HG03108 (cell line): ENCODE results near the gene NPTX1.

Source experiments
- ATAC-seq: cut with Tn5 transposase; IDR thresholded peaks from one replicate; pipeline ENCODE4 v1.9.1; 2021; ENCODE audit warnings: moderate library complexity; ENCODE audit not compliant: unreplicated experiment

NPTX1 gene

DNA sequence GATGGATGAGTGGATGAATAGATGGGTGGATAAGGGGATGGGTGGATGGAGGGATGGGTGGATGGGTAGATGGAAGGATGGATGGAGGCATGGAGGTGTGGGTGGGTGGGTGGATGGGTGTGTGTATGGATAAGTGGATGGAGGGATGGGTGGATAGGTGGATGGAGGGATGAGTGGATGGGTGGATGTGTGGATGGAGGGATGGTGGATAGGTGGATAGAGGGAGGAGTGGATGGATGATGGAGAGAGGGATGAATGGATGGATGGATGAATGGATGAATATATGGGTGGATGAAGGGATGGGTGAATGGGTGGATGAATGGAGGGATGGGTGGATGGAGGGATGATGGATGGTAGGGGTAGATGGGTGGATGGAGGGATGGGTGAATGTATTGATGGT, 27.5 kb upstream of the NPTX1 start:
- ATAC-seq = no peak

GRCh38 chr17:80503031-80503430, 26.6 kb upstream of the NPTX1 start:
- no peak for ATAC-seq

GRCh38 chr17:80502578-80502877, 26.1 kb upstream of the NPTX1 start:
- ATAC-seq = no peak

DNA sequence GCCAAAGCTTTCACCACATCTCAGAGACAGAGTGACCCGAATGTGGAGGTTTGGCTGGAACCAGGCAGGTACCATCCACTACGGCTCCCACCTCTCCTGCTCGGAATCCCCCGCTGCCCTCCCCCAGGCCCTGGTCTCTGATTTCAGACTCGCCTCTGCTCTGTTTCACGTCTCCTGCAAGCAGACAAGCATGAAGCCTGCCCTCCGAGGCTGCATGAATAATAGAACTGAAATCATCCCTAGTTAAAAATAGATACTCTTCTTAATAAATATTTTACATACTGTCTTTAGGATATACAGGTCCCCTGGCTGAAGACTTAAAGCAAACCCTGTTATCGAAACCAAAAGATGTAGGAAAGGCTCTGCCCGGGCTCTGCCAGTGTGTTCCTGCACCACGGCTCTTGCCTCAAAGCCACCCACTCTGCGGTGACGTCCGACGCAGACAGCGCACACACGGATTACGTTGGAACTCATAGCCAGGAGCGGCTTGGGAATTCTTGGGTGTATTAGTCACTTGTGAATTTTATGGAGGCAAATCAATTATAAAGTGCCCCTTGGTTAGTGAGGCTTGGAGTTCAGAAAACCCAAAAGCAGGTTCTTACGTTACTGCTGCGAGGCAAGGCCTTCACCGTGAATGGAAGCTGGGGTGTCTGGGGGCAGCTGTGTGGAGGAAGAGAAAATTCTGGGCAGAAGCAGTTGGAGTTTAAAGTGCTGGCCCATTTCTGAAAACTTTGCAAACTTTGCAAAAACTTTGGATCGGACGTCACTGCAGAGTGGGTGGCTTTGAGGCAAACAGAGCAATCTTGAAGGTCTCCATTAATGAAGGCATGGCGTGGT, 25.6 kb upstream of the NPTX1 start:
- ATAC-seq = no peak

GRCh38 chr17:80499961-80500665, 23.7 kb upstream of the NPTX1 start:
- ATAC-seq = no peak

GRCh38 chr17:80499560-80499959, 23.2 kb upstream of the NPTX1 start:
- no peak for ATAC-seq

DNA sequence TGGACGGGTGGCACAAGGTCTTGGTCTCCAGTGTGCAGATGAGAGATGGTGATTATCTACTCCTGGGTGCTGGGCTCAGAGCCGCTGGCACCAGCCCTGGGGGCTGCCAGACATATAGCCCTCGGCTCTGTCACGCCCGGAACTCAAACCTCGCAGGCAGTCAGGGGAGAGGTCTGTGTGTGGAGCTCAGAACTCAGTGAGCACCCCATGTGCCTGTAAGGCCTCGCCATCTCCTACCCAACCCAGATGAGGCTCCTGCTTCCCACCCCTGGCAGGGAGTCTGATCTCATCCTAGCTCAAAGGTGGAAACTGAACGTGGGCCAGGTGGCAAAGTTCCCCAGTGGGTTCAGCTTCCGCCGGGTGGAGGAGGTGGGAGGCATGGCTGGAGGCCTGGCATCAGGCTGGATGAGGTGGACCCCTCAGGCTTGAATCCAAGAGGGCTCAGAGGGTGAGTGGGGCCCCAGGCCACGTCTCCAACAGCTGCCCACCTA, 22.6 kb upstream of the NPTX1 start:
- no peak for ATAC-seq

DNA sequence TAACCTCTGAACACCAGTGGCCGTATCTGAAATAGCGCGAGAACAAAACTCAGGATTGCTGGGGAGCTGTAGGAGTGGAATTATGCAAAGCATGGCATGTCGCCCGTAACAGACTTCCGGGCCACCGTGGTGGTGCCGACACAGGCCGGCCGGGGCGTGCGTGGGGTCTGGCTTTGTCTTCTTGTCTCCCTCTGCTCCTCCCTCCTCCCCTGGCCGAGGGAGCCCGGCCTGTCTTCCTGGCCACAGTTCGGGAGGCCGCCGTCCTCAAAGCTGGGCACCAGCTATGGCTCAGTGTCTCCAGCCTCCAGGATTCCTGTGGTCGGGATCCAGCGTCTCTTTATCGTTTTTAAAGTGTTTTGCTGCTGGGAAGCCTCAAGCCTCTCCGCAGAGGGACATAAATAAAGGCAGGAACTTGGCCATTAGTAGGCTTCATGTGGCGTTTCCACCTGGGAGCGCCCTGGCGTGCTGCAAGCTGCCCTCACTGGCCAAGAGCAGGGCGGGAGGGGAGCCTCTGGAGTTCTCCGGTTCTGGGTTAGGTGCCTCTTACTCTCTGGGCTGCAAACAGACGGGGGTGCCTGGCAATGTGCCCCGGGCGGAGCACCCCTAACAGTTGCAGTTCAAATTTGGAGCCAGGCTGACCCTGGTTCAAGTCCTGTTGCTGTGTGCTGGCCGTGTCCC, 22.0 kb upstream of the NPTX1 start:
- ATAC-seq = no peak

DNA sequence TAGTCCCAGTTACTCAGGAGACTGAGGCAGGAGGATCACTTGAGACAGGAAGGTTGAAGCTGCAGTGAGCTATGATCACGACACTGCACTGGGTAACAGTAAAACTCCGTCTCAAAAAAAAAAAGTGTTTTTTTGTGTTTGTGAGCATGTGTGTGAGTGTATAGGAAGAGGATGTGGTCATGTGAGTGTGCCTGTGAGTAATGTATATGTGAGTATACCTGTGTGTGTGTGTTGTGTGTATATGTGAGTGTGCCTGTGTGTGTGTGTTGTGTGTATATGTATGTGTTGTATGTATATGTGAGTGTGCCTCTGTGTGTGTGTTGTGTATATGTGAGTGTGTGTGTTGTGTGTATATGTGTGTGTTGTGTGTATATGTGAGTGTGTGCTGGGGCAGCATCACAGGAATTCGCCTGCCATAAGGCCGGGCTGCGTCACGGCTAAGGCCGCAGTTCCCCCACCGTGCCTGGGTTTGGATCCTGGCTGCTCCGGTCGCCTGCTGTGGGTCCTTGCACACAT, 21.4 kb upstream of the NPTX1 start:
- ATAC-seq = no peak

- no peak for ATAC-seq
These were observed 18.1 kb upstream of the NPTX1 start for GRCh38 chr17:80494547-80494946.

- no peak for ATAC-seq
These were observed 16.1 kb upstream of the NPTX1 start for GRCh38 chr17:80492343-80493136.

GRCh38 chr17:80491478-80492342, 15.3 kb upstream of the NPTX1 start:
- no peak for ATAC-seq

DNA sequence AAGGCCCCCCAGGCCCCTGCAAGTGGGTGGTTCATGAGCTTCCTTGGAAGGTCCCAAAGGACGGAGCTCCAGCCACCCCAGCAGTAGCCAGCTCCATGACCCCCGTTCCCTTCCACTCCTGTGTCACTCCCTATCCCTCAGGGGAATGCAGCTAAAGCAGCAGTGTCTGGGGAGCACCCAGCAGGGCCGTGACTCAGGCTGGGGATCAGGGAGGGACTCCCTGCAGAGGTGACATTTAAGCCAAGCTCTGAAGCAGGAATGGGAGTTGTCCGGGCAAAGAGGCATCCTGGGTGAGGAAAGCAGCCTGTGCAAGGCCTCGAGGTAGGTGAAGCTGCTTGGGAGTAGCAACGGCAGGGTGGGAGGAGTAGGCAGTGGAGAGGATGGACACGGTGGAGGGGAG, 11.1 kb upstream of the NPTX1 start:
- no peak for ATAC-seq

DNA sequence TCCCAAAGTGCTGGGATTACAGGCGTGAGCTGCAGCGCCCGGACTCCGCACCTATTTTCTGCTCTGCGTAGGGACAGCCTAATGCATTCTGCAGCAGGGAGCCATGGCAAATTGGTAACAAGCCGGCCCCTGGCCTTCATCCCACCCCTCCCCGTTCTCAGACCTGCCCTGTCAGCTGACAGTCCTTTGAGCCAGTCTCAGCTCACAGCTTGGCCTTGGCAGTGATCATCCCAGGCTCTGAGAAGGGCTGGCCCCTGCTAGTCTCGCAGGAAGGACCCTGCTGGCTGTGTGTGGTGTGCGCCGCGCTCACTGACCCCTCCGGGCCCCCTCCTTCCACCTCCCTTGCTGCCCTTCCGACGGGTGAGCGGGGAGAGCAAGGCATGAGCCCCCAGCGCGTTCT, 10.3 kb upstream of the NPTX1 start:
- no peak for ATAC-seq

GRCh38 chr17:80485846-80486245, 9.4 kb upstream of the NPTX1 start:
- no peak for ATAC-seq

DNA sequence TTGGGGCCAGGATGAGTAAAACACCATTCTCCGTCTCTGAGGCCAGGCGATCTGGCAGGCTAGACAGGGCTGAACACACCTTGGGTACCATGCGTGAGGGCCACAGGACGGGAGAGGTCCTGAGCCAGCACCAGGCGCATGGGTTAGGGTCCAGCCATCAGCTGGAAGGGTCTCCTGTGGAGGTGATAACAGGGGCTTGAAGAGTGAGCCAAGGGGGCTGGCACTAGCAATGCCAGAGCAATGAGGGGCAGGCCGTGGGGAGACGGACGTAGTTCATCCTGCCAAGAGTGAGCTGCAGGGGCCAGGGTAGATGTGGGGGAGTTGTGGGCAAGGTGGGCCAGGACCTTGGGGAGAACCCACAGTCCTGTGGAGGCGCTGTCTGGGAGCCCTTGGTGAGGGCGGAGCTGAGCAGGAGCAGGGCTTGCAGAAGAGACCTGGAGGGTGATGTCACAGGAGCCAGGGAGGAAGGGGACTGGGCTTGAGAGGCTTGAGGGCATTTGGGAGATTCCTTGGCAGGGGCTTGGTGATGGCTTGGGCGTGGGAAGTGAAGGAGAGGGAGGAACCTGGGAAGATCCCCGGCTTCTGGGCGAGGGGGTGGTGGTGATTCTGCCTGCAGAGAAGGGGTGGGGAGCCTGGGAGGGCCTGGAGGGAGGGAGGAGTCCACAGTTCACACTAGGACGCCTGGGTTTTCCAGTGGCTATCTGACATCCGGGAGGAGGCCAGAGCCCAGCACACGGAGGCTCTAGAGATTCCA, 6.3 kb upstream of the NPTX1 start:
- ATAC-seq = no peak

DNA sequence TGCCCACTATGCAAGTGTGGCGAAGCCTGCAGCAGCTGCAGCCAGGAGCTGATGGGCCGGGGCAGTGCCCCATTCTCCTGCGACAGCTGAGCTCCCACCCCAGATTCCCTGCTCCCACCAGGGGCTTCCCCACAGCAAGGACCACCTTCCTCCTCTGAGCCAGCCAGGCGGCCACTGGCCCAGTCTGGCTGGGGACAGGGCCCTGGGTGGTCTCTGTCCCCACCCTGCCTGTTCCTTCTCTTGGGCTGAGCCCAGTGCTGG, 5.6 kb upstream of the NPTX1 start:
- no peak for ATAC-seq

DNA sequence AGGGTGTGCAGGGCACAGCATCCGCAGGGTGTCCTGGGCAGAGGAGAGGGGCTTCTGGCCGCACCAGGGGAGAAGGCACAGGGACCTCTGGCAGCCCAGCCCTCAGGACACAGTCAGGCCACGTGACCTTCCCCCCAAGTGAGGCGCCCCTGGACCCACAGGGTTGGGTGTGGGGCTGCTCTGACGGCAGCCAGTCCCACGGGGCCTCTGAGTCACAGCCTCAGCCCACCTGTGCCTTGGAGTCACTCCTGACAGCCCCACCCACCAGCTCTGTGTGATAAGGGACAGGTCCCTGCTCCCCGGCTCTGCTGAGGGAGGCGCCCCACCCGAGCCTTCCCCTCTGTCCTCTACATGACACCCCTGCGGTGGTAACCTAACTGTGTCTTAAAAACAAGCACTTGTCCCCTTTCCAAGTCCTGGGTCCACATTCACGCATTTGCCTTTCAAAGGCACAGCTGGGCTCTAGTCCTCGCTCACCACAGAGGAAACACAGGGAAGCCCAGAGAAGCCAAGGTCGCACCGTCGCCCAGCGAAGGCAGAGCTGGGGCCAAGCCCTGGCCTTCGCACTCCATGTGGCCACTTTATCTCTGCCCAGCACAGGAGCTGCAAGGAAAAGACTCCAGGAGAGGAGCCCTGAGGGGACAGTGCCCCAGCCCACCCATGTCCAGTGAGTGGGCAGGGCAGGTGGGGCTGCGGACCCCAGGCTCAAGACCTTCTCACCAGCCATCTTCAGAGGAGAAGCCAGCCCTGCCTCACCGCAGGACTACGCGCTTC, 5.1 kb upstream of the NPTX1 start:
- no peak for ATAC-seq

GRCh38 chr17:80480248-80480647, 3.8 kb upstream of the NPTX1 start:
- ATAC-seq = no peak
